Hematopoietic multipotent progenitor cell treated with erythropoietin and hydrocortisone succinate and interleukin-3 and kit ligand, for 8 days (in vitro differentiated cells): Measurements from ENCODE around the gene FAM53B.
A peak's percentile ranks its signal among the peaks of the same experiment; 100 is the strongest.

Experiments
- DNase-seq: peaks from one replicate; pipeline ENCODE4 v3.0.0-alpha.2; 2015

The FAM53B gene

DNA sequence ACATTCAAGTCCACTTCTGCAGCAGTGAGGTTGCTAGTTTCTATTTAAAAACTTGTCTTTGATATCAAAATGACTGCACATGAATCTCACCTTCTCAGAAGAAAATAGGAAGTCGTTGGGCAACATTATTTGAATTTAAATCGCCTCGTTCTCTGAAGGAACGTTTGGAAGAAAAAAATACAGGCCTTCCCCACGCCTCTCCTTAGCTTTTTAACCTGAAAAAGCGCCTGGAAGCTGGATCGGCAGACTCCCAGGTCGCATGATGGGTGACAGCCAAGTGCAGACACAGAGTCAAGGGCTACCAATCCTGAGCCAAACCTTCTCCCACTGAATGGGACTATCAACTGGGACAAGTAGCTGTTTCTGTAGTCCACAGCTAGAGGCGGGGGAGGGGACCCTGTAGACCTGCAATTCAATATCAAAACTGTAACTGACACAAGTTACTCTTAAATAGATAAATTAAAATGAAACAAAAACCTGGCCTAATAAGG lies 2.2 kb downstream of the FAM53B start:
- DNase-seq: peak; percentile 43

DNA sequence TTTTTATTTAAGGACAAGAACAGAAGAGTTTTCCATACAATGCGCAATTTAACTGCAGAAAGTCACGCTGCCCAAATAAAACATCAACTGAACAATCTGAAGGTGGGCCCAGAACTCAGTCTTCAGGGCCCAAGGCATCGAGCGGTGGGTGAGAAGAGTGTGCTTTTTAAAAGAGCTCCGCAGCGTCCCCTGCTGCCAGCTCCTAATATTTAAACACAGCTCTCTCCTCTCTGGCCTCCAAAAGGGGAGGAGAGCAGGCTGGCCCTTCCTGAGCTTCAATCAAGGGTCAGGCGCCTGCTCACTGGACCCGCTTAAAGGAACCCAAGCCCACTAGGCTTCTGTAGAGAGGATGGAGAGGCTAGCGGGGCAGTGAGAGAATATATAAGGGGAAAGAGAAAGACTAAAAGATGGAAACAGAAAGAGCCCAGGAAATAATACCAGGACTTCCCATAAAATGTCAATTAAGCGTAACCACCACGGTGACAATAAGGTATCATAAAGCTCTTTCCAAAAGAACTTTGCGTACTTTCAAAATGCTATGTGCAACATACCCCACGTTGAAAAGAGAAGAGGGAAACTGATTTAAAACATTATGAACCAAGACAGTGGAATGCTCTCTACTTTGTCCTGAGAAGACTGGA lies 2.8 kb downstream of the FAM53B start:
- peak; percentile 85 for DNase-seq

DNA sequence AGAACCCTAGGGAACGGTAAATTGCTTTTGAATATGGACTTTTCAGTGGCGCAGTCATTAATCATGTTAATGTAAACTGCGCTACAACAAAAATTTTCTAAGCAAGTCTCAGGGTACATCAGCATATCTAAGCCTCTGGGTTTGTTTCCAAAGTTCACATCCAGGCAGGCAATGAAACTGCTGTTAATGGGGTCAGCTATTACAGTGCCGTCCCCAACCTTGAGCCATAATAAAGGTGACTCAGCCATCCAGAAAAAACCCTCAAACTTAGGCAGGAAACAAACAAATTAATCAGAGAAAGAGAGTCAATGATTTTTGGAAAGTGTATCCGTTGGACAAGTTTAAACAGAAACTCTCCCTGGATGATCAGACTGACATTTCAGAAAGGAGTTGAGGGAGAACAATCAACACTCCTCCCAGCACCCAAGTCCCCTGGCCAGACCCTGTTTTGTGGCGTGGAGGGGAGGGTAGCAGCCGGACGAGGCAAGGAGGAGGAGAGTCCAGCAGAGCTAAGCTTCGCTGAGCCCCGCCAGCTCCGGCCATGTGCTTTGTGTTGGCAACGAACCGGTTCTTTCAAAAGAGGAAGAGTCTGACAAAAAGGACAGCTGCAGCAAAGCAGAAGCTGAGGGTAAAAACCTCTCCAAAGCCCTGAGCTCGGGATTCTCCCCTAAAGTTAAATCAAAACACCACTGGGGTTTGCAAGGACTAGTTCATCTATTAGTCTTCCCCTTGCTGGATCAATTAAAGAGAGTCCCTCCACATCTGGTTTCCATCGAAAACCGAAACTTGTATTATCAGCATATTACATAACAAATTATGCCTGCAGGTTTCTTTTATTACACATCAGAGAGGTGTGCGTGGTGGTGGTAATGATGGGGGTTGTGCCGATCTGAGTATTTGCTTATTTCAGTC lies 3.6 kb downstream of the FAM53B start:
- no peak for DNase-seq

DNA sequence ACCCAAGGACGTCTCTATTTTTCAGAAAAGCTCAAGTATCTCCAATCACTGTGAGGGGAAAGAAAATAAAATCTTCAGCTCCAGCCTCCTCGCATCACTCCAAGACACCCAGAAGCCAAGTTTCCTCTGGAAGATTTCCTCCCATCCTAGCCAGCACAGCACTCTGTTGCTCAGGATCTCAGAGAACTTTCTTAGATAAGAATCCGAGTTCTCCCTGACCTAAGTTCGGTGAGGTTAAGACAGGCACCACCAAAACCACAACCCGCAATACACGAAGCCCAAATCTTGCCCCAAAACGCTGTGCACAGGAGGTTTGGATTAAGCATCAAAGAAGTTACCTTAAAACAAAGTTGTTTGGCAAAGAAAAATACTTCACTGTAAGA lies 4.2 kb downstream of the FAM53B start:
- DNase-seq: no peak

DNA sequence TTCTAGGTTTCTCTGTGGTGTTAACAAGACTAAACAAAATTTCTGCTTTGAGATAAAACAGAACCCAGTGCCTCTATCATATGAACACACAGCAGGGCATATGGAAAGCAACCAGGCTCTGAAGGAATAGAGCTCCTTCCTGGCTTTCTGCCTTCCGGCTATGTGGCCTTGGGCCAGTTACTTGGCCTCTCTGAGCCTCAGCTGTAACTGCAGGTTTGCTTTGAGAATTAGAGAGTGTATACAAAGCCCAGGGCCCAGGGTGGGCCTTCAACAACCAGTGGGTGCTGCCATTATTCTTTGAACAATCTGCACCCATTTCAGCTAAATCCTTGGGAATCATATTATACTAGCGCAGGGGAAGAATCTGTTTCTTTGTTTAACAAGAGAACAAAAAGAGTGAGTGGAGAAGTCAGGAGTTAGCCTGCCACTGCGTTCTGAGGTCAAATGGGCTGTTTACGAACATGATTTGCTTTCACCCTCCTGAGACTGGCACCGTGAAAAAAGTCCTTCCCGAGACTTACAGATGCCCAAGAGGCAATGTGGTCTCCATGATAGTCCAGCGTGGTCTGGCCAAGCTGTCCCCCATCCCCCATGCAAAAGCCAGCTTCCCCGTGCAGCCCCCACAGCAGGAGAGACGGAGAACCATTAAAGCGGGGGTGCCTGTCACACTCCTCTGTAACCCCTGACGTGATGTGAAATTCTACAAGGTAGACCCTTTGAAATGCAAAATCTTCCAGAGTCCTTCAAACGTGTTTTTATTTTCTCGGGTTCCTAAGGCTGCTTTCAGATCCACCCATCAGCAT lies 4.9 kb downstream of the FAM53B start:
- no peak for DNase-seq

DNA sequence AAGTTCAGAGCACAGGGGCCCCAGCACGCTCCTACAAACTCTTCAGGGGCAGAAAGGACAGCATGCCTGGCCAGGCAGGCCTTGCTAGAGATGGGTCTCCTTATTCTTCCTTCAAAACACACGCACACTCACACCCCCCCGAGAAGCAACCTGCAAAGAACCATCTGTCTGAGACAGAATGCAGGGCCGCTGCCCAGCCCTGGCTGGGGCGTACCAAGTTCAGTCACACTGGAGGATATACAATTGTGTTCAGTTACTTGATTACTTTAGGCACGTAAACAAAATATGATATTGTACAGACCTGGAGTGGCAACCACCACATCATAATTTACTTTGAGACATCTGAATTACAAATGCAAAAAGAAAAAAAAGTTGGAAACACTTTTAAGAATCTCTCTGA lies 5.7 kb downstream of the FAM53B start:
- no peak for DNase-seq

DNA sequence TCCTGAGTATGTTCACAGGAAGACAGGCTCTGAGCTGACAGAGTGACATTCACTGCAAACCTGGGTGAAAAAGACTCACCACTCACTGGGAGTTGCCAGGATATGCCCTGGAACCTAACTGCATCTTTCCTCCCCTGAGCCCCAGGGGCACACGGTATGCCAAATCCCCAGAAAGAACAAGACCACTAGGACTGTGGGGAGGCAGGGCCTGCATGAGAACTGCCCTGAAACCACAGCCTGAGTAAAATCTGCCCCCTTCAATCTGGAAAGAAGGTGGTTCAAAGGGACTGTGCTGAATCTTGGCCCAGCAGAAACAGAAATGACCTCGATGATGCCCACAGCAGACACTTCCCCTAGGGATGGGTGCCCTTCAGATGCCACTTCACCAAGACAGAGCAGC lies 6.5 kb downstream of the FAM53B start:
- DNase-seq: no peak

DNA sequence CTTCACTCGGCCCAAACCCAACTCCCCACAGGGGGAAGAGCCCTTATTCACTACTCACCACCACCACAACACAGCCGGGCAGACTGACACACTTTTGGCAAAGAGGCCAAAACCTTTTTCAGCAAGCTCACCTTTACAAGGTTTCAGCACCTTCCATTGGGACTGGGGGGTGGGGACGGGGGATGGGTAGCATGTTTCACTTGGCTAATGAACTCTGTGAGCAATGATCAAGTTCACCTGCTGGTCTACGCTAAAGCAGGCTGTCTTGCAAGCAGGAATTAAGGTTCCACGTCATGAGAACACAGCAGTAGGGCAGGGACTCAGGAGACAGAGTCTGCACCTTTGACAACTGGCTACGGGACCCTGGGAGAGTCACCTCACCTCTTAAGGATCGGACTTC lies 7.0 kb downstream of the FAM53B start:
- DNase-seq: no peak

DNA sequence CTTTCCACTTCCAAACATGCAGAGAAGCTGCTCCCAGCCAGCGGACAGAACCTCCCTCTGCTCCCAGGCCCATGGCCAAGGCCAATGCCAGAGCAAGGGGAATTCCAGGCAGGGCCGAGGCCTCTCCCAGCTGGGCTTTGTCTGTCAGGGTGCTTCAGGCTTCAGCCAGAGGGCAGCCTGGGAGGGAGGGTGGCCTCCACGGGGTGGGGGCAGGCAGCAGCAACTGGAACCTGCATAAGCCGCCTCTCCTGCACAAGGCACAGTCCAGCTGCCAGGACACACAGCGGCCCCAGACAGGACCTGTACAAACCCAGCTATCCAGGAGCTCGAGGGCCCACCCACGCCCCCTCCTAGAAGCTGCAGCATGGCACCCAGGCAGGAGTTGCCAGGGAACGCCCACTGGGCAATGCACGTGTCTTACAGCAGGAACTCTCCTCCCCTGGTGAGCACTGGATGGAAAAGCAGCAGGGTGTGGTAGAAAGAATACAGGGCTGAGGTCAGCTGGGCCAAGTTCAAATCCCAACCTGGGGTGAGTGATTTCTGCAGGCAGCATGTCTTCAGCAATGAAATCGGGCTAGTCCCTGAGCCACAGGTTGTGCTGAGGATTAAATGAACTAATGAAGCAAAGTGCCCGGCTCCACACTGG lies 7.6 kb downstream of the FAM53B start:
- DNase-seq: peak; percentile 44

DNA sequence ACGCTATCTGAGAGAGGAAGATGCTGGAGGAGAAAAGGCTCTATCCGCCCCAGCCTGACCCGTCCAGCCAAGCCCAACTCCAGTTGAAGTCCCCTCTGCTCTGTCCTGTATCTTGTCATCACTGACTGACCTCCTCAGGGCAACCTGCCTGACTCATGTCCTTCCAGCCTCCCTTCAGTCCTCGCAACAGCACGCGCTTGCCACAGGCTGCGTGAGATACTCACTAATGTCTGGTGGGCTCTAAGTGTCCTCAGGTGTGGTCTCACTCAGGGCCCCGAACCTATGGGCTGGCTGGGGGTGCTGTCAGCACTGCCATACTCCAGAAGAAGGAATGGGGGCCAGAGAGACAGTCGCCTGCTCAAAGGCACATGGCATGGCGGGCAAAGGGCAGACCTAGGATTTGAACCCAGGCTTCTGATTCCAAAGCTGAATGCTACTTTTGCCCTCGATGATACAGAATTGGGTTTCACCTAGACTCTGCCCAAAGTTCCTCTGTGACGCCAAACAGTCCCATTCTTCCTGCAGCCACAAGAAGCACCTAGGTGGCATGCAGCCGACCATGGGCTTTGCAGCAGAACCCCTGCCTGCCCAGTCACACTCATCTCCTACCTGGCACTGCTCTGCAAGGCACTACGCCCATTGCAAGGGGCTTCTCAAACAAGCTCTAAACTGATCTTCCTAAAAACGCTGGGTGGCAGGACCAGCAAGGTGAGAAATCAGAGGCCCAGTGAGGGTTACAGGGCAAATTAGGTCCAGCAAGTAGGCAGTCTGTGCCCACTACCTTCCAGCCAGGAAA lies 8.5 kb downstream of the FAM53B start:
- DNase-seq: no peak

DNA sequence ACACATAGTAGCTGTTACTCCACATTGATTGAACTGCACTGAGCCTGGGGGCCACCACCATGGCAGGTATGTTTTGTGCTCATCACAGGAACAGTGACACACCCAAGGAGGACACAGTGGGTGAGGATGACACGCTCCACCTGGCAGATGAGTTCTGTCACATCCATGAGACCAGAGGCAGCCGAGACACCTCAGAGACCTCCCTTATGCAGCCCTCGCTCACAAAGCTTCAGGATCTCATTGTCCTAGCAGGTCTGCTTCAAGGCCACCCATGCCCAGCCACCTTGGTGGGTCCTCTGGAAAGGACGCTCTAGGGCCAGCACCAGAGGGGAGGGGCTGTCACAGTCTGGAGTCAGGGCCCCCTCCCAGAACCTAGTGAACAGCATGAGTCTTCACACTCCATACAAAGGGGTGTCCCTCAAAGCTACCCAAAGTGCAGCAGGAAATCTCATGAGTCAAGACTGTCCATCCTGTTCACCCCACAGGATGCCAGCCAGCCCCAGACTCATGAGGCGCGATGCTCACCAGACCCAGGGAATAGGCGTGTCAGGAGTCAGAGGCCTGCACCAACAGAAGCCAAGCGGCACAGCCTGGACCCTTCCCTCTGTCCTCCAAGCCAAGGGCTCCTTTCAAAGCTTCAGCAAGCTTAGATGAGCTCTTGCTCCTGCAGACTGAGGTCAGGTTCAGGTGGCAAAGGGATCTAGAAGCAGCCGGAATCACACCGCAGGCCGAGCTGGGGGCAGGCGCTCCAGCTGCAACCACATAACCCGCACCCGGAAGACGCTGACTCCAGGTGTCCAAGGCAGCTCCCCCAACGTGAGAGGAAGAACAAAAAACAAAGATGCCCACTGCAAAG lies 9.6 kb downstream of the FAM53B start:
- DNase-seq: no peak

DNA sequence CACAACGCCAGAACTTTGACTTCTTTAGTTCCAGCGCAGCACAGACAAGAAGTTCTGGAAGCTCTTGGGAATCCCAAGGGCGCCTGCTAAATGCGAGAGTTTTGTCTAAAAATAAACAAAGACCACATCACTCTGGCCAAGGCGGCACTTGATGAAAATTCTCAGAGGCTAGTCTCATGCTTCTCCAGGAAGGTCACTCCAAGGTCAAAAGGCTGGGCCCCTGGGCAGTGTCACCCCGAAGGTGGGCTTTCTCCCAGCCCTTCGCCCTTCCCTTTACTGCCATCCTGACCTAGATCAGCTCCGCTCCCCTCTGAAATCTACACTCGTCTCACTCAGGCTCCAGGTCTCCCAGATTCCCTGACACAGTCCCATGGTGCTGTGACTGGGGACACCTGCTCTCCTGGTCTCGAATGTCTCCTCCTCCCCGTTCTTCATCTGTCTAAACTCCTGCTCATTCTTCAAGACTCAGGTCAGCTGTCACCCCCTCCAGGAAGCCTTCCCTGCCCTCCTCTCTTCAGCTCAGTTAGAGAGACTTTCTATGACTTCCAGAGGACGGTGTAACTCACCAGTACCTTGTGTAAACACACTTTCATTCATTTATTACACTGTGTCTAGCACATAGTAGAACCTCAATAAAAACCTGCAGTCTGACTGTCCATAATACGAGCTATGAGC lies 10.5 kb downstream of the FAM53B start:
- DNase-seq: no peak

DNA sequence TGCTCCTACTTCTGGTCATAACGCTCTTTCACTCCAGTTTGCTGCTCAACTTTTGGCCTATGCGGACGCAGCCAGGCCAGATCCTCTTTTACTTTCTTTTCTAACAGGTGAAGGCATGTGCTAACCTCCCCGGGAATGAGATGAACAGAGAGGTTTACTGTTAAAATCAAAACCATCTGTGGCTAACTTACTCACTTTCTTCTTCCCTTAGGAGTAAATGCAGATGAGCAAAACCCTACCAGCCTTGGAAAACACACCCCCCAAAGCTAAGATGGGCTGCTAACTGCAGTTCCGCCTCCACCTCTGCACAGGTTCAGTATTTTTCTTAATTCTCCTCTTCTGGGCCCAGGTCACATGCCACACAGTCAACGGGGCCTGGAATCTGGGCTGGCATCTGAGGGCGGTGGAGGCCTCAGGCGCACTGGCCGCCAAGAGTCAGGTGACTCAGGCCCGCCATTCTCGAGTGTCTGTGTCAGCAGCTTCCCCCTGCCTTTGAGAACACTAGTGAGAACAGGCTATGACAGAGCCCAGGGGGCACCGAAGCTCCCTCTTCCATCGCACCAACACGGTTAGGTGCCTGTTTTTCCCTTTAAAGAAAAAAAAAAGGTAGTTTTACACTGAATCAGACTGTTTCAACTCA lies 11.1 kb downstream of the FAM53B start:
- DNase-seq: no peak

DNA sequence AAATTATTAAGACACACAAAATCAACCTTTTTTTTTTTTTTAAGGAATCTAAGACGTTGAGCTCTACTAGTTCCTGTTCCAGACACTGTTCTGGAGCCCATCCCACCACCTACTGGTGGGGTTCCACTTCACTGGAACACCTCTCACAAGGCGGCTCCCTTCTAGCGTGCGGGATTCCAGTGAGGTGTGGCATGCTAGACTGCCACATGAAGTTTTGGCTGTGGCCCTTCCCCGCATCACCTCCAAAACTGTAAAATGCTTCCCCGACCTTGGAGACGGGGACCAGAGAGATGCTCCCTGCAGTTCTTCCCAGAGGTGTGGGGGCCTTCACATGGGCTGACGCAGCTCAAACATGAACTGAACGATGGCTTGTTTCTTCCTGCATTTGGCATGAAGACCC lies 12.6 kb downstream of the FAM53B start:
- no peak for DNase-seq

DNA sequence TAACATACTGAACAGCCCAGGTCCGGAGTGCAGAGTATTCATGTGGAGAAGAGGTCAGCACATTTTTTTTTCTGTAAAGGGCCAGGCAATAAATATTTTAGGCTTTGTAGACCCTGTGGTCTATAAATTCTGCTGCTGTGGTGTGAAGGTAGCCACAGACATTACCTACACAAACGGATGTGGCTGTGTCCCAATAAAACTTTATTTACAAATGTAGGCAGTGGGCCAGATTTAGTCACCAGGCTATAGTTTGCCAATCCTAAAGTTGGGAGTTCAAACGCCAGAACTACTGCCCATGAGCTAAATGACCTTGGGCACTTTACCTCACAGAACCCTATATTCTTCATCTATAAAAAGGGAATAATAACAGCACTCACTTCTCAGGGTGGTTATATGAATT lies 13.4 kb downstream of the FAM53B start:
- DNase-seq: no peak

DNA sequence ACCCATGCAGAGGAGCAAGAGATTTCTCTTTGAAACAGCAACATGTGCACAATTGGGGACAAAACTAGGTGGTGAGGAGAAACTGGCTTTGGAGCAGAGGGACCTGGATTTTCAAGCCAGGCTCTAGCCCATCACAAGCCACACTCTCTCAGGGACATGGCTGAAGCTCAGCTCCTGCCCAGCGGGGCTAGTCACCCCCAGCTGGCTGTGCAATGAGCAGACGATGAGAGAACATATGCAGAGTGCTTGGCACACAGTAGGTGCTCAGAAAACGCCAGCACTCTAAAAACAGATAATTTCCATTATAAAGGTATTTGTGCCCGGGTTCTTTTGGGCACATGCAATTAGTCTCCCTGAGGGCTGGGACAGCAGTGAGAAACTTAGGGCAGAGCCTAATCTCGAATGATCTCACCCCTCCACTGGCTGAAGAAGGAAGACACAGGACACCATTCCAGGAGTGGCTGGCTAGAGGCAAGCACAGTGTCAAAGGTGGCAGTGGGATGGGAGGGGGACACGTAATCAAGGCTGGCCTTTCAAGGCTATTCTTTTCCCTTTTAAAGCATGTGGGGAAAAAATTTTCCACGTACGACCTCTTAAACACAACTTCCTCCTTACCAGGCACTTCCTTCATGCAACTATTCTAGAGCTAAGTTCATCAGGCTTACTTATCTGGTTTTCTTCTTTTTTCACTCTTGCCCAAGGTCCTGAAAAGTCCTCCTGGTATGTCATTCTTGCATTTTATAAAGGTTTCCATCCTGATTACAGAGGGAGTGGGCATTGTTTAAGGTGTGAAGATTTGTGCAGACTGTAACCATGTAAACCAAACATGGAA lies 15.1 kb downstream of the FAM53B start:
- no peak for DNase-seq

DNA sequence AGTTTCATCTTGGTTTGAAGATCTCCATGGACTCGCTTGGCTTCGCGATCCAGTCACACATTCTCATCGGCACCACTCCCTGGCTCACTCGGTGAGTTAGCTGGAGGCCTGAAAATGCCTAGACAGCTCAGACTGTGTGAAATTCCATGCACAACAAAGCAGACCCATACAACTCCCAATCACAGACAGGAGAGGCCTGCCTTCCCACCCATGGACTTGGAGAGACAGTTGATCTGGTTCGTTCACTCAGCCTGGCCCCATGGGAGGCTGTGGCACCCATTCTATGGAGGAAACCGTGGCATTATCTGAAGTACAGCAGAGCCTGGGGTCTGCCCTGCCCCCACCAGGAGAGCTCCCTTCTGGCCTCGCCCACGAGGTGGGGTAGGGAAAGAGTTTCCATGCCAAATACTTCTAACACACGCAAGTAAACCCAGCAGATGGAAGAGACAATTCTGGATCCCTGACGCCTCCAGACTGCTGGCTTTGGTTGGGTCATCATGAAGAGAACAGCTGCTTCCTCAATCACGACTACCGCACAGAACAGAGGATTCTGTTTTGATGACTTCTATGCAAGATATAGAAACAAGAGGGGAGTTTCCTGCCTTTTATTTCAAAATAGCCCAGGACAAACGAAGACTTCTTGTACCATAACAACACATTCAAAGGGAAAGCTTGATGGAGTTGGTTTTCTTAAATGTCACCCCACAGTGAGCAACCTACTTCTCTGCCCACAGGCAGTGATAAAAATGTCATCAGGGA lies 15.9 kb downstream of the FAM53B start:
- DNase-seq: no peak

DNA sequence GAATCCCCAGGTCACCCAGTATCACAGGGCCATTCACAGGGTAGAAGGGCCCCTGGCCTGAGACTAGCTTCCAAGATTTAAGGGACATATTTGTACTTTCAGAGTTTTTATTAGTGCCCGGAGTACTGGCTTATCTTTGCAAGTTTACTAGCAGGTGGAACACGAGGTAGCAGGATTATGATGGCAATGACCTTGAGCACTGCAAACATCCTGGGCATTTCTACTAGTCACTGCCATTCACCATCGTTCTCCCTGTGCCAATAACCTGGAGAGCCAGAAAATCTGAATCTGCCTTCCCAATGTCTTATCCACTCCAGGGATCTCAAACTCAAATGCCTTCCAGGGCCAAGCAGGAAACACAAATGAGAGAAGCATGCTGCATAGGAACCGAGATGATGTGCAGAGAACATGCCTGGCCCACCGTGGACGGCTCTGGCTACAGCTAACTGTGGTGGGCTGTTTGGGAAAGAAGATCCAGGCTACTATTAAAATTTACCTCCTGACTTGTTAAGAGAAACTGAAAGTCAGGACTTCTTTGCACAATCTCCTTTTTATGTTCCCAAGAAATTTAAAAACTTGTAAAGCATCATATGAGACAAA lies 16.7 kb downstream of the FAM53B start:
- no peak for DNase-seq
